GM23338 (cell line): Measurements from ENCODE around the gene THSD7A.

Experiments used
- CREB1 ChIP-seq: fragments of 250-450 bp; sonication (Bioruptor Pico); IDR thresholded peaks from 2 replicates; pipeline ENCODE4 v1.5.0; 2020; ENCODE audit warnings: low read depth, mild to moderate bottlenecking, moderate library complexity
- CTCF ChIP-seq, 2 experiments: fragments of 200-600 bp in 1 of 2; sonication (generic) in 1 of 2; conservative IDR thresholded peaks; 2 replicates each; pipeline versions ENCODE4 v1.5.1 to v1.6.1; 2016 to 2017; ENCODE audit warnings: antibody characterized with exemption in 2 of 2, low read depth in 2 of 2, mild to moderate bottlenecking in 2 of 2, moderate library complexity in 1 of 2
- EZH2 ChIP-seq: fragments of 200-600 bp; sonication (generic); IDR thresholded peaks from one replicate; pipeline ENCODE4 v1.8.0; 2017; ENCODE audit warnings: antibody characterized with exemption, mild to moderate bottlenecking, low read depth; ENCODE audit not compliant: unreplicated experiment
- EZH2phosphoT487 ChIP-seq: fragments of 200-600 bp; sonication (generic); IDR thresholded peaks from one replicate; pipeline ENCODE4 v1.8.1; 2018; ENCODE audit warnings: antibody characterized with exemption; ENCODE audit not compliant: unreplicated experiment
- JUNB ChIP-seq: IDR thresholded peaks from one replicate; pipeline ENCODE4 v1.6.1; 2016; ENCODE audit warnings: antibody characterized with exemption; ENCODE audit not compliant: unreplicated experiment
- POLR2AphosphoS5 ChIP-seq: IDR thresholded peaks from 2 replicates; pipeline ENCODE4 v1.6.1; 2016; ENCODE audit warnings: antibody characterized with exemption, low read depth
- ZNF331 ChIP-seq: fragments of 250-450 bp; sonication (Bioruptor Pico); IDR thresholded peaks from 2 replicates; pipeline ENCODE4 v1.5.0; 2020; ENCODE audit warnings: low read depth, mild to moderate bottlenecking, moderate library complexity
- TF ChIP-seq, protein P1 (sequence below): IDR thresholded peaks from 2 replicates; pipeline ENCODE4 v1.6.1; 2016; ENCODE audit warnings: antibody characterized with exemption
- TF ChIP-seq, protein P2 (sequence below): IDR thresholded peaks from one replicate; pipeline ENCODE4 v1.6.1; 2018; ENCODE audit warnings: antibody characterized with exemption; ENCODE audit not compliant: unreplicated experiment

DNA sequence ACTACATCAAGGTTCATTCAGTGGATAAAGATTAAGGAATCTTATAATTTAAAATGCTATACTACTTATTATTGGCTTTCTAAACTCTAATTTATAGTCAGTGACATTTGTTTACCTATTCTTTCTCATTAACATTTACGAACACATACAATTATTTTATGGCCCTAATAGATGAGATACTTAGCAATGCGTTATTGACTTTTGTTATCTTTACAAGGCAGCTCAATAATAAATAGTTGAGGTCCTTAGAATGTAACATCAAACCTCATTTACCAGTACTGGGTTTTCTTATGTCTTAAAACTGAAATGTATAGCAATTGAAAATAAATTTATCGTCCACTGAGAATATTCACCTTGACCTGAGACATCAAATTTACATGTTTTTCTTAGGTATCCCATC lies 89.0 kb downstream of the THSD7A start:
- TF ChIP-seq CTCF (conservative IDR thresholded peaks at IDR 0.05; ENCODE audit: low read depth in 2 of 2) (no peak), CREB1 (CRISPR knock-in tag) (no peak), EZH2 (no peak), EZH2phosphoT487 (no peak), POLR2AphosphoS5 (no peak), ZNF331 (CRISPR knock-in tag) (no peak), JUNB (no peak)
- TF ChIP-seq, protein P1, sequence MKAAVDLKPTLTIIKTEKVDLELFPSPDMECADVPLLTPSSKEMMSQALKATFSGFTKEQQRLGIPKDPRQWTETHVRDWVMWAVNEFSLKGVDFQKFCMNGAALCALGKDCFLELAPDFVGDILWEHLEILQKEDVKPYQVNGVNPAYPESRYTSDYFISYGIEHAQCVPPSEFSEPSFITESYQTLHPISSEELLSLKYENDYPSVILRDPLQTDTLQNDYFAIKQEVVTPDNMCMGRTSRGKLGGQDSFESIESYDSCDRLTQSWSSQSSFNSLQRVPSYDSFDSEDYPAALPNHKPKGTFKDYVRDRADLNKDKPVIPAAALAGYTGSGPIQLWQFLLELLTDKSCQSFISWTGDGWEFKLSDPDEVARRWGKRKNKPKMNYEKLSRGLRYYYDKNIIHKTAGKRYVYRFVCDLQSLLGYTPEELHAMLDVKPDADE: no peak
- TF ChIP-seq, protein P2, sequence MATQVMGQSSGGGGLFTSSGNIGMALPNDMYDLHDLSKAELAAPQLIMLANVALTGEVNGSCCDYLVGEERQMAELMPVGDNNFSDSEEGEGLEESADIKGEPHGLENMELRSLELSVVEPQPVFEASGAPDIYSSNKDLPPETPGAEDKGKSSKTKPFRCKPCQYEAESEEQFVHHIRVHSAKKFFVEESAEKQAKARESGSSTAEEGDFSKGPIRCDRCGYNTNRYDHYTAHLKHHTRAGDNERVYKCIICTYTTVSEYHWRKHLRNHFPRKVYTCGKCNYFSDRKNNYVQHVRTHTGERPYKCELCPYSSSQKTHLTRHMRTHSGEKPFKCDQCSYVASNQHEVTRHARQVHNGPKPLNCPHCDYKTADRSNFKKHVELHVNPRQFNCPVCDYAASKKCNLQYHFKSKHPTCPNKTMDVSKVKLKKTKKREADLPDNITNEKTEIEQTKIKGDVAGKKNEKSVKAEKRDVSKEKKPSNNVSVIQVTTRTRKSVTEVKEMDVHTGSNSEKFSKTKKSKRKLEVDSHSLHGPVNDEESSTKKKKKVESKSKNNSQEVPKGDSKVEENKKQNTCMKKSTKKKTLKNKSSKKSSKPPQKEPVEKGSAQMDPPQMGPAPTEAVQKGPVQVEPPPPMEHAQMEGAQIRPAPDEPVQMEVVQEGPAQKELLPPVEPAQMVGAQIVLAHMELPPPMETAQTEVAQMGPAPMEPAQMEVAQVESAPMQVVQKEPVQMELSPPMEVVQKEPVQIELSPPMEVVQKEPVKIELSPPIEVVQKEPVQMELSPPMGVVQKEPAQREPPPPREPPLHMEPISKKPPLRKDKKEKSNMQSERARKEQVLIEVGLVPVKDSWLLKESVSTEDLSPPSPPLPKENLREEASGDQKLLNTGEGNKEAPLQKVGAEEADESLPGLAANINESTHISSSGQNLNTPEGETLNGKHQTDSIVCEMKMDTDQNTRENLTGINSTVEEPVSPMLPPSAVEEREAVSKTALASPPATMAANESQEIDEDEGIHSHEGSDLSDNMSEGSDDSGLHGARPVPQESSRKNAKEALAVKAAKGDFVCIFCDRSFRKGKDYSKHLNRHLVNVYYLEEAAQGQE: no peak
